Measurements from ENCODE around the gene HMGCS2.
"Not testable (repeated sequence)": the region's sequence is repeated elsewhere in the genome, so short reads cannot be mapped to it uniquely, and the experiment has no call there.

Gene HMGCS2

GRCh38 chr1:119725626-119726025, 43.1 kb downstream of the HMGCS2 start:
- DNase-seq: no peak

GRCh38 chr1:119724611-119725218, 44.0 kb downstream of the HMGCS2 start:
- no peak for DNase-seq

GRCh38 chr1:119721896-119722295, 46.8 kb downstream of the HMGCS2 start:
- no peak for DNase-seq

- DNase-seq: no peak
These were observed 47.8 kb downstream of the HMGCS2 start for GRCh38 chr1:119720866-119721440.

- DNase-seq: no peak
These were observed 49.7 kb downstream of the HMGCS2 start for GRCh38 chr1:119718972-119719371.

GRCh38 chr1:119718409-119718808, 50.3 kb downstream of the HMGCS2 start:
- DNase-seq: no peak

GRCh38 chr1:119715542-119715941, 53.2 kb downstream of the HMGCS2 start:
- no peak for DNase-seq

GRCh38 chr1:119714583-119714982, 54.1 kb downstream of the HMGCS2 start:
- DNase-seq: no peak

- no peak for DNase-seq
These were observed 54.8 kb downstream of the HMGCS2 start for GRCh38 chr1:119713749-119714456.

GRCh38 chr1:119713039-119713748, 55.5 kb downstream of the HMGCS2 start:
- DNase-seq: no peak

- DNase-seq: peak; percentile 17 to 28
These were observed 56.2 kb downstream of the HMGCS2 start for GRCh38 chr1:119712342-119713038.

- peak; percentile 6 to 15 for DNase-seq
These were observed 56.8 kb downstream of the HMGCS2 start, which contains the start of gene PHGDH for GRCh38 chr1:119711804-119712341. Gene PHGDH (plus strand): TSS chr1:119711934. CDS start chr1:119712023, 89 bp downstream.

- DNase-seq: not testable (repeated sequence)
These were observed 57.3 kb downstream of the HMGCS2 start for GRCh38 chr1:119711356-119711803.

- not testable (repeated sequence) for DNase-seq
These were observed 62.1 kb downstream of the HMGCS2 start for GRCh38 chr1:119706599-119706998.

GRCh38 chr1:119703666-119704450, 64.8 kb downstream of the HMGCS2 start:
- DNase-seq: no peak

- no peak for DNase-seq
These were observed 66.3 kb downstream of the HMGCS2 start for GRCh38 chr1:119702384-119702783.

- DNase-seq: no peak
These were observed 67.0 kb downstream of the HMGCS2 start for GRCh38 chr1:119701659-119702058.

GRCh38 chr1:119700326-119700725, 68.4 kb downstream of the HMGCS2 start:
- DNase-seq: no peak
